GM12878 (cell line): ENCODE data around the gene SCAMP4. TPM values are rescaled to one million over a fixed set of nuclear protein-coding genes. Genes with fewer than 3 reads are reported as not detected.

ENCODE experiments used
- ATAC-seq: fragments of 200-7000 bp; cut with Tn5 transposase; 3 replicates; pipeline ENCODE4 v1.9.1; 2020; ENCODE audit warnings: mild to moderate bottlenecking, moderate library complexity
- BruUV-seq: library from RNA; stranded (reverse); fragments of 400-500 nt; replicated peaks from 2 replicates; lab custom pipeline; 2021; lab: Mats Ljungman, UMichigan
- CTCF ChIA-PET: fragments of 300-600 bp; sonication (Branson Sonifier 250); formaldehyde crosslinking; extraction: SDS; loops from one replicate; lab custom pipeline; 2021; ENCODE audit warnings: inconsistent platforms; lab: Yijun Ruan, JAX
- POLR2A ChIA-PET: fragments of 350-600 bp; formaldehyde crosslinking; extraction: SDS; loops from one replicate; lab custom pipeline; 2021; ENCODE audit warnings: inconsistent platforms; lab: Charles Lee
- RAD21 ChIA-PET: fragments of 300-600 bp; sonication (Branson Sonifier 250); formaldehyde crosslinking; loops from one replicate; lab custom pipeline; 2023; ENCODE audit warnings: antibody characterized with exemption; ENCODE audit not compliant: unreplicated experiment; lab: Charles Lee
- SMC1A ChIA-PET: fragments of 300-600 bp; sonication (Branson Sonifier 250); formaldehyde crosslinking; loops from one replicate; lab custom pipeline; 2023; ENCODE audit not compliant: unreplicated experiment, uncharacterized antibody; lab: Charles Lee
- DNase-seq: peaks from one replicate; pipeline ENCODE4 v3.0.0-alpha.2; 2011; ENCODE audit warnings: low read depth, low spot score
- FAIRE-seq: peaks from 3 replicates; lab custom pipeline; 2011; peaks lifted over from hg19 to GRCh38; lab: Jason Lieb, UNC
- H2AFZ ChIP-seq: 2 replicates; pipeline ENCODE4 v1.6.0; 2011; ENCODE audit warnings: low read depth, low read length, control low read depth; ENCODE audit not compliant: control insufficient read depth
- H3K27ac ChIP-seq: 2 replicates; pipeline ENCODE4 v1.5.1; 2011; ENCODE audit warnings: control low read depth; ENCODE audit not compliant: control insufficient read depth, insufficient read depth
- H3K27me3 ChIP-seq, 2 experiments: replicated peaks in 1 of 2; 2 replicates each; pipeline versions ENCODE4 v1.6.0 to v1.6.1; 2011; ENCODE audit warnings: low read length in 1 of 2; ENCODE audit not compliant: control insufficient read depth in 2 of 2, insufficient read depth in 2 of 2
- H3K36me3 ChIP-seq, 2 experiments: 2 replicates each; pipeline ENCODE4 v1.5.1; 2011; ENCODE audit warnings: low read length in 1 of 2; ENCODE audit not compliant: control insufficient read depth in 2 of 2, insufficient read depth in 2 of 2
- H3K4me1 ChIP-seq: 2 replicates; pipeline ENCODE4 v1.6.1; 2011; ENCODE audit warnings: mild to moderate bottlenecking, low read length, moderate library complexity, mixed read lengths; ENCODE audit not compliant: control insufficient read depth, insufficient read depth
- H3K4me2 ChIP-seq: 2 replicates; pipeline ENCODE4 v1.6.0; 2011; ENCODE audit warnings: control low read depth; ENCODE audit not compliant: control insufficient read depth, insufficient read depth
- H3K4me3 ChIP-seq: fragments of 200-600 bp; sonication (generic); 2 replicates; pipeline ENCODE4 v1.5.1; 2016
- H3K79me2 ChIP-seq: 2 replicates; pipeline ENCODE4 v1.6.0; 2011; ENCODE audit warnings: low read length; ENCODE audit not compliant: control insufficient read depth, insufficient read depth
- H3K9ac ChIP-seq: 2 replicates; pipeline ENCODE4 v1.8.0; 2011; ENCODE audit warnings: low read length, control low read depth, mixed read lengths; ENCODE audit not compliant: control insufficient read depth, insufficient read depth
- H3K9me3 ChIP-seq: replicated peaks from 3 replicates; pipeline ENCODE4 v1.5.1; 2011; ENCODE audit warnings: mild to moderate bottlenecking, low read length; ENCODE audit not compliant: control insufficient read depth, insufficient read depth
- H4K20me1 ChIP-seq: 2 replicates; pipeline ENCODE4 v1.6.0; 2011; ENCODE audit not compliant: control insufficient read depth, insufficient read depth
- ASH2L ChIP-seq: fragments of 300-600, 200-600 bp; sonication (generic); IDR thresholded peaks from 2 replicates; pipeline ENCODE4 v1.6.1; 2017; ENCODE audit warnings: low read depth, mild to moderate bottlenecking, borderline replicate concordance
- BHLHE40 ChIP-seq, 2 experiments: fragments of 450-650 bp in 1 of 2; IDR thresholded peaks; 2 replicates each; pipeline ENCODE4 v1.6.1; 2011 to 2017; ENCODE audit warnings: low read depth in 2 of 2, borderline replicate concordance in 1 of 2, improper control_type of control experiment in 1 of 2, low read length in 1 of 2, mild to moderate bottlenecking in 1 of 2
- BRCA1 ChIP-seq: IDR thresholded peaks from 2 replicates; pipeline ENCODE4 v1.6.1; 2011; ENCODE audit warnings: low read depth, low read length, improper control_type of control experiment
- CBX5 ChIP-seq: sonication (generic); IDR thresholded peaks from 2 replicates; pipeline ENCODE4 v1.6.1; 2016; ENCODE audit warnings: low read depth, moderate library complexity, mild to moderate bottlenecking, inconsistent platforms
- CHD2 ChIP-seq: IDR thresholded peaks from 2 replicates; pipeline ENCODE4 v1.6.1; 2011; ENCODE audit warnings: low read depth, low read length, improper control_type of control experiment, borderline replicate concordance
- TARDBP ChIP-seq: IDR thresholded peaks from 2 replicates; pipeline ENCODE4 v1.6.1; 2016; ENCODE audit warnings: borderline replicate concordance
- ZNF24 ChIP-seq: fragments of 450-650 bp; IDR thresholded peaks from 2 replicates; pipeline ENCODE4 v1.6.1; 2017; ENCODE audit warnings: antibody characterized with exemption, mild to moderate bottlenecking
- ZNF274 ChIP-seq: IDR thresholded peaks from one replicate; pipeline ENCODE4 v1.8.0; 2011; ENCODE audit not compliant: insufficient read length, insufficient read depth
- WGBS: methylation state at CpG from one replicate; pipeline ENCODE4 v1.1.6; 2016; ENCODE audit warnings: low lambda C conversion rate; ENCODE audit not compliant: insufficient replicate concordance, insufficient coverage; ENCODE audit errors: missing lambda C conversion rate; 5-methylcytosine and 5-hydroxymethylcytosine counted together
- in situ Hi-C: fragments of 300-500 bp; cut with MboI; formaldehyde crosslinking; loops from 9 replicates; pipeline ENCODE4 v1.14.3; 2018; ENCODE audit warnings: mixed read lengths
- intact Hi-C: fragments of 100-400 bp; cut with micrococcal nuclease; formaldehyde crosslinking; loops from one replicate; pipeline ENCODE4 v1.14.2; 2022; ENCODE audit not compliant: unreplicated experiment
- polyA plus RNA-seq, 11 experiments: library from polyadenylated mRNA; depleted of rRNA in 4 of 11; unstranded in 6 of 11; stranded (reverse) in 5 of 11; fragments of >200 nt; fragmentation: Nextera tagmentation in 4 of 11; fragmentation: Illumina TruSeq in 1 of 11; extraction: Ambion mirVana in 4 of 11; extraction: Trizol in 1 of 11; gene quantifications; 1 replicate in 1 of 11; 2 replicates in 10 of 11; pipeline versions ENCODE4 v1.2.1 to v1.2.3, GENCODE V29; 2011 to 2016; ENCODE audit warnings: inconsistent platforms in 2 of 11, missing spikeins in 2 of 11, low read depth in 1 of 11
- total RNA-seq, 4 experiments: library from RNA; depleted of rRNA in 3 of 4; stranded (reverse); fragments of >200 nt in 3 of 4; fragmentation: Illumina TruSeq in 1 of 4; extraction: Trizol in 1 of 4; gene quantifications; 2 replicates each; pipeline versions ENCODE4 v1.2.1 to v1.2.3, GENCODE V29; 2013 to 2021
- TF ChIP-seq, protein P1 (sequence below): fragments of 450-650 bp; IDR thresholded peaks from 2 replicates; pipeline ENCODE4 v1.6.1; 2017; ENCODE audit warnings: mild to moderate bottlenecking, low read depth, inconsistent platforms; ENCODE audit not compliant: poor library complexity, severe bottlenecking
- TF ChIP-seq, protein P2 (sequence below): fragments of 450-650 bp; IDR thresholded peaks from 2 replicates; pipeline ENCODE4 v1.6.1; 2017; ENCODE audit warnings: low read depth, mild to moderate bottlenecking, moderate library complexity
- TF ChIP-seq, protein P3 (sequence below), 3 experiments: IDR thresholded peaks in 2 of 3; conservative IDR thresholded peaks in 1 of 3; 2 replicates each; pipeline ENCODE4 v1.5.1; 2011; ENCODE audit warnings: low read depth in 3 of 3, low read length in 3 of 3, mild to moderate bottlenecking in 3 of 3, control low read depth in 2 of 3, moderate library complexity in 2 of 3, inconsistent platforms in 1 of 3, mixed read lengths in 1 of 3; ENCODE audit not compliant: control insufficient read depth in 2 of 3, insufficient read depth in 1 of 3; ENCODE audit errors: extremely low read depth in 1 of 3
- TF ChIP-seq, protein P4 (sequence below): IDR thresholded peaks from 2 replicates; pipeline ENCODE4 v1.6.1; 2011; ENCODE audit warnings: borderline replicate concordance, low read depth, mild to moderate bottlenecking, moderate library complexity, low read length; ENCODE audit not compliant: insufficient read depth, poor library complexity, severe bottlenecking

Gene SCAMP4
- total and polyA plus RNA-seq, 10 of the 15 experiments (the other 5 are each of a cell fraction or from before 2014, with no cell fraction given), result 0.63 to 34.7 (median 12.8) TPM

DNA sequence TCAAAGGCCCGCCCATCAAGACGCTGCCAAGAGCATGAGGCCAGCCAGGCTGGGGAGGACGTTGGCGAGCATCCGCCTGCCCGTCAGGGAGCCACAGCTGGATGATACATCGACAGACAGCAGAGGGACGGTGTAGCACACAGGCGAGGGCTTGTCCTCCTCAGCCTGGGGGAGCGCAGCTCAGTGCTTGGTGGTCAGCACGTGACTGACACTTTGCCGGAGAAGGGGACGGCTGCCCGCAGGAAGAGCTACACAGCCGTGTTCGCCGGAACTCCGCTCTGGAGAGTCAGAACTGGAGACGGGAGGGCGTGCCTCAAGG lies 69.9 kb downstream of the SCAMP4 start:
- no peak for FAIRE-seq
- Histone ChIP-seq H3K27me3 (no peaks in the 10 kb centered on the region; a peak in 1 of 4 replicates), H3K4me2 (no peak overlapping the region), H4K20me1 (0 out of 2 replicates have a peak, but pooled peaks cover 3% of the 10 kb centered on the region), H3K9me3 (no peaks in the 10 kb centered on the region), H3K27ac (no peak overlapping the region), H3K9ac (no peak overlapping the region), H2AFZ (no peak overlapping the region), H3K36me3 (peaks cover 5 to 34% of the 10 kb centered on the region in 2 experiments; a peak in 3 of 4 replicates), H3K79me2 (peaks cover 5% of the 10 kb centered on the region), H3K4me3 (no peak overlapping the region), H3K4me1 (no peaks in the 10 kb centered on the region)
- CTCF ChIA-PET, result interaction anchor here (0.9 kb wide), 1 partner anchor 29 kb away, joined by 5 read pairs; no protein-coding TSS in a partner anchor
- RAD21 ChIA-PET, result no interaction called here
- intact Hi-C loops, result no loop called here
- no peak for DNase-seq
- TF ChIP-seq, protein P1, sequence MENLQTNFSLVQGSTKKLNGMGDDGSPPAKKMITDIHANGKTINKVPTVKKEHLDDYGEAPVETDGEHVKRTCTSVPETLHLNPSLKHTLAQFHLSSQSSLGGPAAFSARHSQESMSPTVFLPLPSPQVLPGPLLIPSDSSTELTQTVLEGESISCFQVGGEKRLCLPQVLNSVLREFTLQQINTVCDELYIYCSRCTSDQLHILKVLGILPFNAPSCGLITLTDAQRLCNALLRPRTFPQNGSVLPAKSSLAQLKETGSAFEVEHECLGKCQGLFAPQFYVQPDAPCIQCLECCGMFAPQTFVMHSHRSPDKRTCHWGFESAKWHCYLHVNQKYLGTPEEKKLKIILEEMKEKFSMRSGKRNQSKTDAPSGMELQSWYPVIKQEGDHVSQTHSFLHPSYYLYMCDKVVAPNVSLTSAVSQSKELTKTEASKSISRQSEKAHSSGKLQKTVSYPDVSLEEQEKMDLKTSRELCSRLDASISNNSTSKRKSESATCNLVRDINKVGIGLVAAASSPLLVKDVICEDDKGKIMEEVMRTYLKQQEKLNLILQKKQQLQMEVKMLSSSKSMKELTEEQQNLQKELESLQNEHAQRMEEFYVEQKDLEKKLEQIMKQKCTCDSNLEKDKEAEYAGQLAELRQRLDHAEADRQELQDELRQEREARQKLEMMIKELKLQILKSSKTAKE, result no peak
- TF ChIP-seq, protein P2, sequence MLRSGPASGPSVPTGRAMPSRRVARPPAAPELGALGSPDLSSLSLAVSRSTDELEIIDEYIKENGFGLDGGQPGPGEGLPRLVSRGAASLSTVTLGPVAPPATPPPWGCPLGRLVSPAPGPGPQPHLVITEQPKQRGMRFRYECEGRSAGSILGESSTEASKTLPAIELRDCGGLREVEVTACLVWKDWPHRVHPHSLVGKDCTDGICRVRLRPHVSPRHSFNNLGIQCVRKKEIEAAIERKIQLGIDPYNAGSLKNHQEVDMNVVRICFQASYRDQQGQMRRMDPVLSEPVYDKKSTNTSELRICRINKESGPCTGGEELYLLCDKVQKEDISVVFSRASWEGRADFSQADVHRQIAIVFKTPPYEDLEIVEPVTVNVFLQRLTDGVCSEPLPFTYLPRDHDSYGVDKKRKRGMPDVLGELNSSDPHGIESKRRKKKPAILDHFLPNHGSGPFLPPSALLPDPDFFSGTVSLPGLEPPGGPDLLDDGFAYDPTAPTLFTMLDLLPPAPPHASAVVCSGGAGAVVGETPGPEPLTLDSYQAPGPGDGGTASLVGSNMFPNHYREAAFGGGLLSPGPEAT, result no peak
- TF ChIP-seq, protein P3, sequence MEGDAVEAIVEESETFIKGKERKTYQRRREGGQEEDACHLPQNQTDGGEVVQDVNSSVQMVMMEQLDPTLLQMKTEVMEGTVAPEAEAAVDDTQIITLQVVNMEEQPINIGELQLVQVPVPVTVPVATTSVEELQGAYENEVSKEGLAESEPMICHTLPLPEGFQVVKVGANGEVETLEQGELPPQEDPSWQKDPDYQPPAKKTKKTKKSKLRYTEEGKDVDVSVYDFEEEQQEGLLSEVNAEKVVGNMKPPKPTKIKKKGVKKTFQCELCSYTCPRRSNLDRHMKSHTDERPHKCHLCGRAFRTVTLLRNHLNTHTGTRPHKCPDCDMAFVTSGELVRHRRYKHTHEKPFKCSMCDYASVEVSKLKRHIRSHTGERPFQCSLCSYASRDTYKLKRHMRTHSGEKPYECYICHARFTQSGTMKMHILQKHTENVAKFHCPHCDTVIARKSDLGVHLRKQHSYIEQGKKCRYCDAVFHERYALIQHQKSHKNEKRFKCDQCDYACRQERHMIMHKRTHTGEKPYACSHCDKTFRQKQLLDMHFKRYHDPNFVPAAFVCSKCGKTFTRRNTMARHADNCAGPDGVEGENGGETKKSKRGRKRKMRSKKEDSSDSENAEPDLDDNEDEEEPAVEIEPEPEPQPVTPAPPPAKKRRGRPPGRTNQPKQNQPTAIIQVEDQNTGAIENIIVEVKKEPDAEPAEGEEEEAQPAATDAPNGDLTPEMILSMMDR (IDR thresholded peaks at IDR 0.05 in 2 of 3, conservative IDR thresholded peaks at IDR 0.05 in 1 of 3; ENCODE audit: control insufficient read depth in 2 of 3, extremely low read depth in 1 of 3, insufficient read depth in 1 of 3, low read depth in 3 of 3, low read length in 3 of 3), result no peak
- TF ChIP-seq ZNF24 (no peak), BRCA1 (no peak), ZNF274 (no peak), CHD2 (no peak), ASH2L (no peak), TARDBP (no peak), BHLHE40 (IDR thresholded peaks at IDR 0.05; ENCODE audit: borderline replicate concordance in 1 of 2, low read depth in 2 of 2, low read length in 1 of 2) (no peak), CBX5 (no peak)
- TF ChIP-seq, protein P4, sequence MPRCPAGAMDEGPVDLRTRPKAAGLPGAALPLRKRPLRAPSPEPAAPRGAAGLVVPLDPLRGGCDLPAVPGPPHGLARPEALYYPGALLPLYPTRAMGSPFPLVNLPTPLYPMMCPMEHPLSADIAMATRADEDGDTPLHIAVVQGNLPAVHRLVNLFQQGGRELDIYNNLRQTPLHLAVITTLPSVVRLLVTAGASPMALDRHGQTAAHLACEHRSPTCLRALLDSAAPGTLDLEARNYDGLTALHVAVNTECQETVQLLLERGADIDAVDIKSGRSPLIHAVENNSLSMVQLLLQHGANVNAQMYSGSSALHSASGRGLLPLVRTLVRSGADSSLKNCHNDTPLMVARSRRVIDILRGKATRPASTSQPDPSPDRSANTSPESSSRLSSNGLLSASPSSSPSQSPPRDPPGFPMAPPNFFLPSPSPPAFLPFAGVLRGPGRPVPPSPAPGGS, result no peak
- POLR2A ChIA-PET, result no interaction called here
- in situ Hi-C loops, result no loop called here
- no peak for ATAC-seq
- no TSS peak for BruUV-seq
- 98% methylated on average over 14 of the region's 20 CpGs for WGBS
- SMC1A ChIA-PET, result no interaction called here
